WTC11 (cell line): ENCODE data around the gene PRPSAP1. TPM values are rescaled to one million over a fixed set of nuclear protein-coding genes. Genes with fewer than 3 reads are reported as not detected.

Source experiments
- ATAC-seq: fragments of 200-7000 bp; cut with Tn5 transposase; 2 replicates; pipeline ENCODE4 v1.10.0; 2021; ENCODE audit warnings: mild to moderate bottlenecking, moderate library complexity
- CTCF ChIA-PET: fragments of 300-600 bp; sonication (Branson Sonifier 250); formaldehyde crosslinking; loops from one replicate; lab custom pipeline; 2021; ENCODE audit warnings: antibody characterized with exemption; lab: Charles Lee
- POLR2A ChIA-PET: fragments of 350-600 bp; sonication (Branson Sonifier 250); formaldehyde crosslinking; loops from one replicate; lab custom pipeline; 2021; ENCODE audit warnings: antibody characterized with exemption; lab: Charles Lee
- DNase-seq: peaks from one replicate; pipeline ENCODE4 v3.0.0; 2021; ENCODE audit warnings: low spot score
- H3K27ac Mint-ChIP-seq: 2 replicates; pipeline ENCODE4 v1.8.0; 2021; ENCODE audit warnings: mixed read lengths
- H3K27me3 Mint-ChIP-seq: 2 replicates; pipeline ENCODE4 v1.8.0; 2021; ENCODE audit warnings: low read depth, mild to moderate bottlenecking, moderate library complexity, mixed read lengths
- H3K36me3 Mint-ChIP-seq: 2 replicates; pipeline ENCODE4 v1.8.0; 2021; ENCODE audit warnings: mixed read lengths
- H3K4me1 Mint-ChIP-seq: 2 replicates; pipeline ENCODE4 v1.8.0; 2022; ENCODE audit warnings: mixed read lengths
- H3K4me3 Mint-ChIP-seq: 2 replicates; pipeline ENCODE4 v1.8.0; 2021; ENCODE audit warnings: mild to moderate bottlenecking, moderate library complexity, mixed read lengths
- H3K9me3 Mint-ChIP-seq: 2 replicates; pipeline ENCODE4 v1.8.0; 2021; ENCODE audit warnings: mixed read lengths
- AR ChIP-seq: fragments of 250-450 bp; sonication (Bioruptor Pico); IDR thresholded peaks from 2 replicates; pipeline ENCODE4 v1.9.0; 2021; ENCODE audit warnings: mild to moderate bottlenecking
- ATF1 ChIP-seq: sonication (generic); formaldehyde crosslinking; IDR thresholded peaks from 2 replicates; pipeline ENCODE4 v1.8.1; 2023; ENCODE audit warnings: mild to moderate bottlenecking, moderate library complexity, missing genetic modification reagents
- CREM ChIP-seq: sonication (generic); formaldehyde crosslinking; IDR thresholded peaks from 2 replicates; pipeline ENCODE4 v1.8.1; 2022; ENCODE audit warnings: mild to moderate bottlenecking, missing genetic modification reagents, moderate library complexity
- E2F5 ChIP-seq: sonication (generic); formaldehyde crosslinking; IDR thresholded peaks from 2 replicates; pipeline ENCODE4 v1.8.1; 2022; ENCODE audit warnings: mild to moderate bottlenecking, moderate library complexity, missing genetic modification reagents
- ERG ChIP-seq: fragments of 250-450 bp; sonication (Bioruptor Pico); IDR thresholded peaks from 2 replicates; pipeline ENCODE4 v1.8.0; 2021; ENCODE audit warnings: mild to moderate bottlenecking
- FOXJ3 ChIP-seq: sonication (generic); formaldehyde crosslinking; IDR thresholded peaks from 2 replicates; pipeline ENCODE4 v1.9.0; 2021; ENCODE audit warnings: missing genetic modification reagents, mild to moderate bottlenecking, borderline replicate concordance
- FOXP1 ChIP-seq: sonication (generic); formaldehyde crosslinking; IDR thresholded peaks from 2 replicates; pipeline ENCODE4 v1.8.0; 2022; ENCODE audit warnings: missing genetic modification reagents, mild to moderate bottlenecking, moderate library complexity, borderline replicate concordance
- NFATC4 ChIP-seq: fragments of 250-450 bp; sonication (Bioruptor Pico); IDR thresholded peaks from 2 replicates; pipeline ENCODE4 v1.9.0; 2021; ENCODE audit warnings: mild to moderate bottlenecking
- NFYB ChIP-seq: sonication (generic); formaldehyde crosslinking; conservative IDR thresholded peaks from 2 replicates; pipeline ENCODE4 v1.8.0; 2022; ENCODE audit warnings: low read depth, missing genetic modification reagents
- OVOL2 ChIP-seq: fragments of 250-450 bp; sonication (Bioruptor Pico); IDR thresholded peaks from 2 replicates; pipeline ENCODE4 v1.9.0; 2021; ENCODE audit warnings: mild to moderate bottlenecking, borderline replicate concordance
- PREB ChIP-seq: sonication (generic); formaldehyde crosslinking; IDR thresholded peaks from 2 replicates; pipeline ENCODE4 v1.8.1; 2022; ENCODE audit warnings: mild to moderate bottlenecking, missing genetic modification reagents, moderate library complexity, borderline replicate concordance
- SMAD4 ChIP-seq: sonication (generic); formaldehyde crosslinking; IDR thresholded peaks from 2 replicates; pipeline ENCODE4 v1.8.0; 2022; ENCODE audit warnings: mild to moderate bottlenecking, missing genetic modification reagents
- USF1 ChIP-seq: sonication (generic); formaldehyde crosslinking; IDR thresholded peaks from 2 replicates; pipeline ENCODE4 v1.8.0; 2022; ENCODE audit warnings: mild to moderate bottlenecking, missing genetic modification reagents
- ZNF138 ChIP-seq: sonication (generic); formaldehyde crosslinking; conservative IDR thresholded peaks from 2 replicates; pipeline ENCODE4 v1.8.1; 2022; ENCODE audit warnings: mild to moderate bottlenecking, moderate library complexity, missing genetic modification reagents
- ZNF219 ChIP-seq: sonication (generic); formaldehyde crosslinking; IDR thresholded peaks from 2 replicates; pipeline ENCODE4 v1.8.0; 2023; ENCODE audit warnings: missing genetic modification reagents, mild to moderate bottlenecking, borderline replicate concordance
- ZNF396 ChIP-seq: fragments of 250-450 bp; sonication (Bioruptor Pico); IDR thresholded peaks from 2 replicates; pipeline ENCODE4 v1.8.0; 2021; ENCODE audit warnings: mild to moderate bottlenecking, moderate library complexity, borderline replicate concordance
- ZNF425 ChIP-seq: fragments of 250-450 bp; sonication (Bioruptor Pico); conservative IDR thresholded peaks from 2 replicates; pipeline ENCODE4 v1.9.0; 2021; ENCODE audit warnings: mild to moderate bottlenecking
- ZNF671 ChIP-seq: fragments of 250-450 bp; sonication (Bioruptor Pico); IDR thresholded peaks from 2 replicates; pipeline ENCODE4 v1.8.0; 2021; ENCODE audit warnings: mild to moderate bottlenecking
- total RNA-seq: library from RNA; stranded (reverse); gene quantifications from 3 replicates; pipeline ENCODE4 v1.2.3, GENCODE V29; 2021

The PRPSAP1 gene
- total RNA-seq, 1 experiment from 2014 or later = 56.5 TPM

- DNase-seq (no peak), ATAC-seq (no peak)
- no peak overlapping the region for H3K4me3 Mint-ChIP-seq
- peaks cover 12% of the 10 kb centered on the region; the same call in 1 of the 2 replicates for H3K36me3 Mint-ChIP-seq
- no peaks in the 10 kb centered on the region for H3K9me3 Mint-ChIP-seq
- no peak for TF ChIP-seq USF1 (CRISPR knock-in tag)
- no peak for TF ChIP-seq ZNF425 (CRISPR knock-in tag)
- no peak for TF ChIP-seq FOXP1
- TF ChIP-seq NFYB (CRISPR knock-in tag) = no peak
- TF ChIP-seq ERG (CRISPR knock-in tag) = no peak
- no peak for TF ChIP-seq E2F5 (CRISPR knock-in tag)
- no peak for TF ChIP-seq ZNF138 (CRISPR knock-in tag)
- TF ChIP-seq ATF1 = no peak
- no peak for TF ChIP-seq OVOL2 (CRISPR knock-in tag)
- H3K27me3 Mint-ChIP-seq = peaks cover 37% of the 10 kb centered on the region
- POLR2A ChIA-PET = interaction anchor here (1.0 to 2.5 kb wide), 2 partner anchors 22 to 34 kb away, joined by 4 to 10 read pairs; partner anchors contain the start of gene PRPSAP1
- H3K27ac Mint-ChIP-seq = no peak overlapping the region
- CTCF ChIA-PET = interaction anchor here (0.9 to 10.6 kb wide), 11 partner anchors 10 to 482 kb away, joined by 3 to 135 read pairs (median 6); partner anchors contain the start of genes MRPL38, PRPSAP1 and ZACN
- H3K4me1 Mint-ChIP-seq = peaks cover 32% of the 10 kb centered on the region
These were observed 33.5 kb upstream of the PRPSAP1 start for GRCh38 chr17:76386966-76387765.

GRCh38 chr17:76385892-76386786 lies 32.4 kb upstream of the PRPSAP1 start:
- ATAC-seq = peak; percentile 0; the same call in 1 of the 2 replicates
- peaks cover 32% of the 10 kb centered on the region for H3K4me1 Mint-ChIP-seq
- CTCF ChIA-PET = interaction anchor here (0.5 to 10.6 kb wide), 32 partner anchors 10 to 481 kb away, joined by 3 to 135 read pairs (median 4); partner anchors contain the start of genes MRPL38, PRPSAP1, RHBDF2 and ZACN
- no peak for TF ChIP-seq ZNF671 (CRISPR knock-in tag)
- TF ChIP-seq PREB (CRISPR knock-in tag) = peak; percentile 62; the same call in 1 of the 2 replicates
- no peak; the same call in 1 of the 2 replicates for TF ChIP-seq CREM
- TF ChIP-seq AR (CRISPR knock-in tag) = no peak
- TF ChIP-seq ZNF219 = peak; percentile 90
- TF ChIP-seq OVOL2 (CRISPR knock-in tag) = no peak
- no peak for TF ChIP-seq FOXJ3 (CRISPR knock-in tag)
- no peak for TF ChIP-seq ZNF396 (CRISPR knock-in tag)
- TF ChIP-seq NFATC4 (CRISPR knock-in tag) = no peak
- TF ChIP-seq SMAD4 (CRISPR knock-in tag) = peak; percentile 91

More at GRCh38 chr17:76385892-76386786, 32.4 kb upstream of the PRPSAP1 start:
- Mint-ChIP-seq H3K27me3 (peaks cover 42% of the 10 kb centered on the region), H3K4me3 (peak overlapping the region; percentile 36; the same call in 1 of the 2 replicates), H3K27ac (no peak overlapping the region), H3K36me3 (peaks cover 6% of the 10 kb centered on the region; the same call in 1 of the 2 replicates), H3K9me3 (no peaks in the 10 kb centered on the region)
- POLR2A ChIA-PET = interaction anchor here (0.6 to 2.5 kb wide), 3 partner anchors 21 to 103 kb away, joined by 4 to 10 read pairs (median 4); partner anchors contain the start of gene PRPSAP1
- peak; percentile 88 for DNase-seq
